Tibial nerve (tissue), 4 donors: ENCODE results near the gene EXOC3L2. TPM values are rescaled to one million over a fixed set of nuclear protein-coding genes. Genes with fewer than 3 reads are reported as not detected.

ENCODE experiments used
- DNase-seq, 2 donors: peaks; one replicate each; pipeline ENCODE4 v3.0.0-alpha.2; 2019; ENCODE audit warnings: low spot score in 2 of 2
- H3K27ac ChIP-seq, 4 donors: fragments of 200-600 bp; sonication (generic) in 3 of 4; one replicate each; pipeline ENCODE4 v1.5.1; 2017 to 2019; ENCODE audit warnings: mild to moderate bottlenecking in 1 of 4
- H3K27me3 ChIP-seq, 2 donors: fragments of 200-600 bp; sonication (generic) in 1 of 2; one replicate each; pipeline versions ENCODE4 v1.5.1 to v1.6.0; 2017 to 2019
- H3K36me3 ChIP-seq, 3 donors: fragments of 200-600 bp; sonication (generic); one replicate each; pipeline ENCODE4 v1.5.1; 2018 to 2019
- H3K4me1 ChIP-seq, 4 donors: fragments of 200-600 bp; sonication (generic) in 3 of 4; one replicate each; pipeline ENCODE4 v1.5.1; 2017 to 2019
- H3K4me3 ChIP-seq, 4 donors: fragments of 200-600 bp; sonication (generic) in 3 of 4; one replicate each; pipeline ENCODE4 v1.5.1; 2017 to 2019; ENCODE audit warnings: mild to moderate bottlenecking in 1 of 4, moderate library complexity in 1 of 4
- H3K9me3 ChIP-seq, 4 donors: fragments of 200-600 bp; sonication (generic) in 3 of 4; one replicate each; pipeline ENCODE4 v1.5.1; 2017 to 2019
- CTCF ChIP-seq, 5 experiments: fragments of 200-600 bp in 3 of 5; fragments of 450-650 bp in 2 of 5; sonication (generic) in 3 of 5; IDR thresholded peaks; one replicate each; pipeline ENCODE4 v1.5.1; 2016 to 2019; ENCODE audit warnings: antibody characterized with exemption in 5 of 5, mild to moderate bottlenecking in 3 of 5, moderate library complexity in 2 of 5
- EP300 ChIP-seq, 2 donors: sonication (generic); formaldehyde crosslinking; IDR thresholded peaks; one replicate each; pipeline ENCODE4 v1.6.1; 2017; ENCODE audit warnings: antibody characterized with exemption in 2 of 2, mild to moderate bottlenecking in 1 of 2
- POLR2A ChIP-seq, 2 donors: fragments of 450-650 bp; IDR thresholded peaks; one replicate each; pipeline ENCODE4 v1.6.1; 2017; ENCODE audit warnings: antibody characterized with exemption in 2 of 2, mild to moderate bottlenecking in 2 of 2, moderate library complexity in 2 of 2
- WGBS, 2 donors: methylation state at CpG; one replicate each; pipeline ENCODE4 v1.1.5; 2018; 5-methylcytosine and 5-hydroxymethylcytosine counted together
- total RNA-seq, 4 donors: library from RNA; depleted of rRNA; stranded (reverse); fragments of >200 nt; gene quantifications; one replicate each; pipeline ENCODE4 v1.1.0, GENCODE V29; 2016

The EXOC3L2 gene
- total RNA-seq, 4 donors from 2014 or later, result 0.63 to 3.7 (median 2.3) TPM

- H3K4me1 ChIP-seq, result peaks cover 0 to 20% (median 4%) of the 10 kb centered on the region in 4 donors
- WGBS, 2 donors, result 69 to 75% methylated on average over 11 to 14 of the region's 17 CpGs
- no peaks in the 10 kb centered on the region for H3K9me3 ChIP-seq
- no peak overlapping the region for H3K4me3 ChIP-seq
- DNase-seq, result no peak
- no peak overlapping the region for H3K27ac ChIP-seq
- no peaks in the 10 kb centered on the region for H3K36me3 ChIP-seq
- TF ChIP-seq CTCF (IDR thresholded peaks at IDR 0.05) (no peak), POLR2A (IDR thresholded peaks at IDR 0.05) (no peak), EP300 (IDR thresholded peaks at IDR 0.05) (no peak)
- H3K27me3 ChIP-seq, result peaks cover 0 to 42% of the 10 kb centered on the region in 2 donors
Measured at GRCh38 chr19:45163156-45163555, 82.1 kb downstream of the EXOC3L2 start.

- Histone ChIP-seq H3K4me3 (no peak overlapping the region), H3K36me3 (no peaks in the 10 kb centered on the region), H3K9me3 (no peaks in the 10 kb centered on the region), H3K27me3 (peaks cover 0 to 46% of the 10 kb centered on the region in 2 donors), H3K27ac (no peak overlapping the region), H3K4me1 (peaks cover 0 to 20% (median 4%) of the 10 kb centered on the region in 4 donors)
- 69 to 71% methylated on average over 18 of the region's 18 CpGs for WGBS, 2 donors
- DNase-seq, result no peak
- no peak for TF ChIP-seq POLR2A (IDR thresholded peaks at IDR 0.05)
- TF ChIP-seq CTCF (IDR thresholded peaks at IDR 0.05), result no peak
- TF ChIP-seq EP300 (IDR thresholded peaks at IDR 0.05), result no peak
Measured at GRCh38 chr19:45162608-45163143, 82.5 kb downstream of the EXOC3L2 start.

Other genes starting within 250 kb of the EXOC3L2 start
- gene RELB, start 243.9 kb downstream of the EXOC3L2 start, total RNA-seq, result 10 to 100 TPM in 2 of 4 donors, 1 to 10 TPM in 2; 4.2 to 14.9 (median 9.9) TPM
- gene CLASRP, start 206.4 kb downstream of the EXOC3L2 start, total RNA-seq, result 100 to 1,000 TPM in 2 of 4 donors, 10 to 100 TPM in 2; 72.8 to 109 (median 95.5) TPM
- 1 to 10 TPM in 3 of 4 donors, not detected in 1; 2.1 to 4.2 (median 2.1) TPM for gene ZNF296, start 168.9 kb downstream of the EXOC3L2 start, total RNA-seq
- 10 to 100 TPM in 3 of 4 donors, 1 to 10 TPM in 1; 8.8 to 30.3 (median 21.8) TPM for gene GEMIN7, start 166.1 kb downstream of the EXOC3L2 start, total RNA-seq
- gene PPP1R37, start 152.2 kb downstream of the EXOC3L2 start, total RNA-seq, result 10 to 100 TPM; 22.1 to 44.1 (median 33.5) TPM
- 1 to 10 TPM in 1 of 4 donors, not detected in 3; 1.2 TPM for gene NKPD1, start 84.4 kb downstream of the EXOC3L2 start, total RNA-seq
- gene TRAPPC6A, start 67.2 kb downstream of the EXOC3L2 start, total RNA-seq, result 10 to 100 TPM; 13.5 to 52.9 (median 29.1) TPM
- gene BLOC1S3, start 66.6 kb downstream of the EXOC3L2 start, total RNA-seq, result 10 to 100 TPM; 12.0 to 42.0 (median 23.7) TPM
- gene MARK4, start 5.9 kb upstream of the EXOC3L2 start, total RNA-seq, result 10 to 100 TPM; 12.1 to 34.8 (median 25.9) TPM
- 1 to 10 TPM in 1 of 4 donors, under 1 TPM in 1, not detected in 2; 0.30 to 1.3 TPM for gene CKM, start 77.5 kb upstream of the EXOC3L2 start, total RNA-seq
- not detected for gene KLC3, start 95.3 kb upstream of the EXOC3L2 start, total RNA-seq
- gene ERCC2, start 125.2 kb upstream of the EXOC3L2 start, total RNA-seq, result 10 to 100 TPM in 3 of 4 donors, 1 to 10 TPM in 1; 9.4 to 19.5 (median 17.6) TPM
- gene PPP1R13L, start 159.7 kb upstream of the EXOC3L2 start, total RNA-seq, result 10 to 100 TPM; 10.0 to 27.9 (median 17.1) TPM
- gene POLR1G, start 161.2 kb upstream of the EXOC3L2 start, total RNA-seq, result 10 to 100 TPM in 1 of 4 donors, 1 to 10 TPM in 3; 2.2 to 10.8 (median 6.2) TPM
- gene ERCC1, start 178.5 kb upstream of the EXOC3L2 start, total RNA-seq, result 100 to 1,000 TPM in 2 of 4 donors, 10 to 100 TPM in 2; 95.5 to 161 (median 99.2) TPM
- gene FOSB, start 222.6 kb upstream of the EXOC3L2 start, total RNA-seq, result 1 to 10 TPM in 2 of 4 donors, under 1 TPM in 2; 0.60 to 4.9 (median 1.8) TPM